Subcutaneous abdominal adipose tissue (tissue), 5 donors: Measurements from ENCODE around the gene ZNF691.
A peak's percentile ranks its signal among the peaks of the same experiment; 100 is the strongest.
"Not testable (repeated sequence)": the region's sequence is repeated elsewhere in the genome, so short reads cannot be mapped to it uniquely, and the experiment has no call there.

Source experiments
- H3K27ac ChIP-seq: one replicate; pipeline ENCODE4 v1.7.0; 2013; ENCODE audit warnings: low read depth, mild to moderate bottlenecking, inconsistent platforms, low read length, moderate library complexity
- H3K27me3 ChIP-seq, 5 donors: one replicate each; pipeline ENCODE4 v1.7.0; 2013; ENCODE audit warnings: low read length in 5 of 5, inconsistent platforms in 1 of 5; ENCODE audit not compliant: control insufficient read depth in 5 of 5, insufficient read depth in 4 of 5
- H3K36me3 ChIP-seq, 5 donors: one replicate each; pipeline ENCODE4 v1.7.0; 2013; ENCODE audit warnings: low read length in 5 of 5; ENCODE audit not compliant: control insufficient read depth in 5 of 5, insufficient read depth in 5 of 5
- H3K4me1 ChIP-seq, 5 donors: one replicate each; pipeline ENCODE4 v1.7.0; 2013; ENCODE audit warnings: low read length in 5 of 5, mild to moderate bottlenecking in 3 of 5, moderate library complexity in 1 of 5; ENCODE audit not compliant: control insufficient read depth in 5 of 5, insufficient read depth in 5 of 5
- H3K4me3 ChIP-seq, 5 donors: one replicate each; pipeline ENCODE4 v1.7.0; 2013; ENCODE audit warnings: low read length in 5 of 5, low read depth in 1 of 5
- H3K9ac ChIP-seq, 5 donors: one replicate each; pipeline ENCODE4 v1.7.0; 2013; ENCODE audit warnings: low read length in 5 of 5, mild to moderate bottlenecking in 4 of 5, moderate library complexity in 3 of 5
- H3K9me3 ChIP-seq, 5 donors: one replicate each; pipeline ENCODE4 v1.7.0; 2013; ENCODE audit warnings: low read length in 5 of 5; ENCODE audit not compliant: control insufficient read depth in 5 of 5
- donor health status: healthy.
- donor health status: healthy.
- donor health status: healthy.
- donor health status: healthy.
- donor health status: healthy.

ZNF691 gene

GRCh38 chr1:42846257-42847110 lies at the start of gene ZNF691:
Gene ZNF691 (plus strand): TSS chr1:42846613. CDS start chr1:42849659, 3,046 bp downstream.
- peak within 1 kb of the TSS; percentile 82 for H3K27ac ChIP-seq
- peaks cover 2 to 25% (median 23%) of the 10 kb centered on the region in 5 donors for H3K4me1 ChIP-seq
- H3K27me3 ChIP-seq, result no peaks in the 10 kb centered on the region
- peak within 1 kb of the TSS; percentile 83 to 89 (median 85) for H3K4me3 ChIP-seq
- peaks cover 4 to 6% (median 5%) of the 10 kb centered on the region in 5 donors for H3K9me3 ChIP-seq
- H3K36me3 ChIP-seq, result peaks cover 5 to 47% (median 30%) of the 10 kb centered on the region in 5 donors
- H3K9ac ChIP-seq, result peak within 1 kb of the TSS; percentile 74 to 97 (median 94)

GRCh38 chr1:42797414-42797813 lies 49.0 kb upstream of the ZNF691 start:
- Histone ChIP-seq H3K27ac (no peak overlapping the region), H3K9ac (no peak overlapping the region), H3K9me3 (no peaks in the 10 kb centered on the region), H3K27me3 (no peaks in the 10 kb centered on the region), H3K36me3 (no peaks in the 10 kb centered on the region), H3K4me3 (no peak overlapping the region), H3K4me1 (peaks cover 3 to 34% (median 22%) of the 10 kb centered on the region in 5 donors)

GRCh38 chr1:42797979-42798378 lies 48.4 kb upstream of the ZNF691 start:
- H3K4me3 ChIP-seq, result no peak overlapping the region
- no peak overlapping the region for H3K9ac ChIP-seq
- no peaks in the 10 kb centered on the region for H3K27me3 ChIP-seq
- H3K36me3 ChIP-seq, result no peaks in the 10 kb centered on the region
- no peak overlapping the region for H3K27ac ChIP-seq
- H3K4me1 ChIP-seq, result peaks cover 3 to 35% (median 25%) of the 10 kb centered on the region in 5 donors
- H3K9me3 ChIP-seq, result no peaks in the 10 kb centered on the region

GRCh38 chr1:42801832-42802473 lies 44.5 kb upstream of the ZNF691 start:
- peak overlapping the region; percentile 69 for H3K27ac ChIP-seq
- H3K9me3 ChIP-seq, result no peaks in the 10 kb centered on the region
- H3K9ac ChIP-seq, result no peak overlapping the region
- H3K36me3 ChIP-seq, result peaks cover 3 to 12% (median 8%) of the 10 kb centered on the region in 5 donors
- no peaks in the 10 kb centered on the region for H3K27me3 ChIP-seq
- no peak overlapping the region for H3K4me3 ChIP-seq
- H3K4me1 ChIP-seq, result peaks cover 0 to 17% (median 10%) of the 10 kb centered on the region in 5 donors

GRCh38 chr1:42806171-42806570 lies 40.2 kb upstream of the ZNF691 start:
- Histone ChIP-seq H3K4me3 (no peak overlapping the region), H3K36me3 (peaks cover 5 to 18% (median 12%) of the 10 kb centered on the region in 5 donors), H3K4me1 (peaks cover 0 to 10% (median 5%) of the 10 kb centered on the region in 5 donors), H3K9me3 (no peaks in the 10 kb centered on the region), H3K27ac (no peak overlapping the region), H3K27me3 (no peaks in the 10 kb centered on the region), H3K9ac (no peak overlapping the region)

GRCh38 chr1:42806593-42806992 lies 39.8 kb upstream of the ZNF691 start:
- Histone ChIP-seq H3K27ac (no peak overlapping the region), H3K36me3 (peaks cover 5 to 20% (median 12%) of the 10 kb centered on the region in 5 donors), H3K9ac (no peak overlapping the region), H3K4me1 (peaks cover 0 to 7% (median 4%) of the 10 kb centered on the region in 5 donors), H3K9me3 (no peaks in the 10 kb centered on the region), H3K4me3 (no peak overlapping the region), H3K27me3 (no peaks in the 10 kb centered on the region)

GRCh38 chr1:42807056-42807668 lies 39.3 kb upstream of the ZNF691 start:
- no peaks in the 10 kb centered on the region for H3K27me3 ChIP-seq
- no peak overlapping the region for H3K9ac ChIP-seq
- H3K4me1 ChIP-seq, result peaks cover 0 to 7% (median 4%) of the 10 kb centered on the region in 5 donors
- no peak overlapping the region for H3K4me3 ChIP-seq
- no peaks in the 10 kb centered on the region for H3K9me3 ChIP-seq
- H3K27ac ChIP-seq, result no peak overlapping the region
- H3K36me3 ChIP-seq, result peaks cover 5 to 20% (median 12%) of the 10 kb centered on the region in 5 donors

GRCh38 chr1:42814815-42815214 lies 31.6 kb upstream of the ZNF691 start:
- not testable (repeated sequence) for H3K9me3 ChIP-seq, H3K4me3 ChIP-seq, H3K27me3 ChIP-seq, H3K27ac ChIP-seq, H3K9ac ChIP-seq
- H3K4me1 ChIP-seq, result peaks cover 6 to 24% (median 22%) of the 10 kb centered on the region in 5 donors
- peaks cover 0 to 10% (median 4%) of the 10 kb centered on the region in 5 donors for H3K36me3 ChIP-seq

GRCh38 chr1:42815941-42816584 lies 30.4 kb upstream of the ZNF691 start:
- H3K4me1 ChIP-seq, result peaks cover 6 to 27% (median 22%) of the 10 kb centered on the region in 5 donors
- peak overlapping the region; percentile 77 to 94 (median 88) for H3K9ac ChIP-seq
- H3K27me3 ChIP-seq, result no peaks in the 10 kb centered on the region
- H3K36me3 ChIP-seq, result peaks cover 0 to 8% (median 4%) of the 10 kb centered on the region in 5 donors
- H3K27ac ChIP-seq, result peak overlapping the region; percentile 85
- peak overlapping the region; percentile 84 to 92 (median 88) for H3K4me3 ChIP-seq
- no peaks in the 10 kb centered on the region for H3K9me3 ChIP-seq
